ENCODE measurements around the gene PCDHGB7. TPM values are rescaled to one million over a fixed set of nuclear protein-coding genes. Genes with fewer than 3 reads are reported as not detected.
"Not testable (repeated sequence)": the region's sequence is repeated elsewhere in the genome, so short reads cannot be mapped to it uniquely, and the experiment has no call there.

PCDHGB7 gene
- total RNA-seq: not detected

DNA sequence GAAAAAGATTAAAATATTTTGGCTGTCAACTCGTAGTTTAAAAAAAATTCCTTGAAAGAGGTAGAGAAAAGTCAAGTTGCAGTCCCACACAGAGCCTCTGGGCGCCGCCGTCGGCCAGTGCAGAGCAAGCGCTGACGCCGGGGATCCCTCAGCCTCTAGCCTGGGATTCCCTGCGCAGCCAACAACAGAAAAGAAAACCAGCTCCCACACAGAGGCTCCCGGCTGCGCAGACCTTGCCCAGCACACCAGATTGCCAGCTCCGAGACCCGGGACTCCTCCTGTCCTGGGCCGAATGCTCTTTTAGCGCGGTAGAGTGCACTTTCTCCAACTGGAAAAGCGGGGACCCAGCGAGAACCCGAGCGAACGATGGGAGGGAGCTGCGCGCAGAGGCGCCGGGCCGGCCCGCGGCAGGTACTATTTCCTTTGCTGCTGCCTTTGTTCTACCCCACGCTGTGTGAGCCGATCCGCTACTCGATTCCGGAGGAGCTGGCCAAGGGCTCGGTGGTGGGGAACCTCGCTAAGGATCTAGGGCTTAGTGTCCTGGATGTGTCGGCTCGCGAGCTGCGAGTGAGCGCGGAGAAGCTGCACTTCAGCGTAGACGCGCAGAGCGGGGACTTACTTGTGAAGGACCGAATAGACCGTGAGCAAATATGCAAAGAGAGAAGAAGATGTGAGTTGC, at the start of gene PCDHGB7:
Gene PCDHGB7, plus strand, starts transcription at position 184 of the 679 bp plus-strand sequence. Its CDS starts 183 bp downstream, at position 367.
- peaks cover 37% of the 10 kb centered on the region for H3K36me3 Mint-ChIP-seq
- H3K4me1 Mint-ChIP-seq: not testable (repeated sequence)
- peak within 1 kb of the TSS; percentile 18 for H3K27ac Mint-ChIP-seq
- peak within 1 kb of the TSS; percentile 66 for H3K4me3 Mint-ChIP-seq
- H3K27me3 Mint-ChIP-seq: peaks cover 94% of the 10 kb centered on the region
- peaks cover 39% of the 10 kb centered on the region for H3K9me3 Mint-ChIP-seq
- peak; percentile 62 for DNase-seq

DNA sequence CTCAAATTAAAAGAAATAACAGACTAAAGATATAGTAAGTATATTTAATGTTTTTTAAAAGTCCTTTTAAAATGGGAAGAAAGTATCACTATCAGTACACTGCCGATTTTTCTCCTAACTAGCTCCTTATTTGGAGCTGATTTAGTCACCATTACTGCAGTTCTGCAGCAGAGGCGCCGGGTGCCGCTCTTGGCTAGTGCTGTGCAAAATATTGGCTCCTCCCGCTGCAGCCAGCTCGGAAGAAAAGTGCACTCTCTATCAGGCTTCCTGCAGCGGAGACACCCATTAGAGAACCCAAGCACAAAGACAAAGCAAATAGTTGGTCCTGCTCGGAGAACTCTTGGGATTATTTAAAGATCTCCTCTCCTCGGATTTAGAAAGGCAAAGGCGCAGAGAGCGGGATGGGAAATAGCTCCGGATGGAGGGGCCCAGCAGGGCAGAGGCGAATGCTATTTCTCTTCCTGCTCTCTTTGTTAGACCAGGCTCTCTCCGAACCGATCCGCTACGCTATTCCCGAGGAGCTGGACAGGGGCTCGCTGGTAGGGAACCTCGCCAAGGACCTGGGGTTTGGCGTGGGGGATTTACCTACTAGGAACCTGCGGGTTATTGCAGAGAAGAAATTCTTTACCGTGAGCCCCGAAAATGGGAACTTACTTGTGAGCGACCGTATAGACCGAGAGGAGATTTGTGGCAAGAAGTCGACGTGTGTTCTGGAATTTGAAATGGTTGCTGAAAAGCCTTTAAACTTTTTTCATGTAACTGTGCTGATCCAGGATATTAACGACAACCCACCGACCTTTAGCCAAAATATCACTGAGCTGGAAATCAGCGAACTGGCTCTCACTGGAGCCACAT, 47.3 kb upstream of the PCDHGB7 start, which contains the start of gene PCDHGB3:
Gene PCDHGB3, plus strand, starts transcription at position 249 of the 855 bp plus-strand sequence. Its CDS starts 153 bp downstream, at position 402.
- peaks cover 4% of the 10 kb centered on the region for H3K4me1 Mint-ChIP-seq
- peak within 1 kb of the TSS; percentile 60 for H3K4me3 Mint-ChIP-seq
- DNase-seq: no peak
- peaks cover 29% of the 10 kb centered on the region for H3K9me3 Mint-ChIP-seq
- H3K27ac Mint-ChIP-seq: no peak within 1 kb of the TSS
- peaks cover 93% of the 10 kb centered on the region for H3K27me3 Mint-ChIP-seq
- peaks cover 26% of the 10 kb centered on the region for H3K36me3 Mint-ChIP-seq

DNA sequence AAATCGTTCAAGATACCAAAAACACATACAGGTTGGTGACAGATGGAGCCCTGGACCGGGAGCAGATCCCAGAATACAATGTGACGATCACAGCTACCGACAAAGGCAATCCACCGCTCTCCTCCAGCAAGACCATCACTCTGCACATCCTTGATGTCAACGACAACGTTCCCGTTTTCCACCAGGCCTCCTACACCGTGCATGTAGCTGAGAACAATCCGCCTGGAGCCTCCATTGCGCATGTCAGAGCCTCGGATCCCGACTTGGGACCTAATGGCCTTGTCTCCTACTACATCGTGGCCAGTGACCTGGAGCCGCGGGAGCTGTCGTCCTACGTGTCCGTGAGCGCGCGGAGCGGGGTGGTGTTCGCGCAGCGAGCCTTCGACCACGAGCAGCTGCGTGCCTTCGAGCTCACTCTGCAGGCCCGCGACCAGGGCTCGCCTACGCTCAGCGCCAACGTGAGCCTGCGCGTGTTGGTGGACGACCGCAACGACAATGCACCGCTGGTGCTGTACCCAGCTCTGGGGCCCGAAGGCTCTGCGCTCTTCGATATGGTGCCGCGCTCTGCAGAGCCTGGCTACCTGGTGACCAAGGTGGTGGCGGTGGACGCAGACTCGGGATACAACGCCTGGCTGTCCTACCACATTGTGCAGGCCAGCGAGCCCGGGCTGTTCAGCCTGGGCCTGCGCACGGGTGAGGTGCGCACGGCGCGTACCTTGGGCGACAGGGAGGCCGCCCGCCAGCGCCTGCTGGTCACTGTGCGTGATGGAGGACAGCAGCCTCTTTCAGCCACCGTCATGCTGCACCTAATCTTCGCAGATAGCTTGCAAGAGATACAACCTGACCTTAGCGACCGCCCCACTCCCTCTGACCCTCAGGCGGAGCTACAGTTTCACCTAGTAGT, 45.7 kb upstream of the PCDHGB7 start:
- H3K27ac Mint-ChIP-seq: no peak overlapping the region
- no peak for DNase-seq
- peaks cover 4% of the 10 kb centered on the region for H3K4me1 Mint-ChIP-seq
- H3K36me3 Mint-ChIP-seq: peaks cover 20% of the 10 kb centered on the region
- peaks cover 32% of the 10 kb centered on the region for H3K9me3 Mint-ChIP-seq
- no peak overlapping the region for H3K4me3 Mint-ChIP-seq
- peaks cover 90% of the 10 kb centered on the region for H3K27me3 Mint-ChIP-seq

DNA sequence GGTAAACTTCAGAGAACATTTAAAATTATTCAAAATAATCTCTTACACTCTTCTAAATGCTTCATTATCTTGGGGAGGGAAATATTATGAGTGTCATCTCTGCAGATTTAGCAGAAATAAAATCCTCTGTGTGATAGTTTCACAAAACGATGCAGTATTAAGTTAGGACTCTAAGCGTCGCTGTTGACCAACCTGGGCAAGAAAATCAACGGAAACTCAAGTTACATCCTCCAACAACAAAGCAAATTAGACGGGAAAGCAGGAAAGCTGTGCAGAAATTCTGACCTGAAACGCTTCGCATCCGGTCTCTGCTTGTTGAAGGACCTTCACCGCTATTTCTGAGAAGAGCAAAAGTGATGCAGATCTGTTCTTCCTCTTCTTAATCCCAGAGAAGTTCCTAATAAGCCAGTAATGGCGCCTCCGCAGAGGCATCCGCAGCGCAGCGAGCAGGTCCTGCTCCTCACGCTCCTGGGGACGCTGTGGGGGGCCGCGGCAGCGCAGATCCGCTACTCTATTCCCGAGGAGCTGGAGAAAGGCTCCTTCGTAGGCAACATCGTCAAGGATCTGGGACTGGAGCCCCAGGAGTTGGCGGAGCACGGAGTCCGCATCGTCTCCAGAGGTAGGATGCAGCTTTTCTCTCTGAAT, 43.7 kb upstream of the PCDHGB7 start, which contains the start of gene PCDHGA6:
Gene PCDHGA6, plus strand, starts transcription at position 219 of the 645 bp plus-strand sequence. Its CDS starts 193 bp downstream, at position 412.
- H3K9me3 Mint-ChIP-seq: peaks cover 37% of the 10 kb centered on the region
- DNase-seq: no peak
- H3K27ac Mint-ChIP-seq: no peak within 1 kb of the TSS
- H3K4me1 Mint-ChIP-seq: peaks cover 4% of the 10 kb centered on the region
- H3K4me3 Mint-ChIP-seq: no peak within 1 kb of the TSS
- H3K36me3 Mint-ChIP-seq: peaks cover 25% of the 10 kb centered on the region
- peaks cover 86% of the 10 kb centered on the region for H3K27me3 Mint-ChIP-seq

DNA sequence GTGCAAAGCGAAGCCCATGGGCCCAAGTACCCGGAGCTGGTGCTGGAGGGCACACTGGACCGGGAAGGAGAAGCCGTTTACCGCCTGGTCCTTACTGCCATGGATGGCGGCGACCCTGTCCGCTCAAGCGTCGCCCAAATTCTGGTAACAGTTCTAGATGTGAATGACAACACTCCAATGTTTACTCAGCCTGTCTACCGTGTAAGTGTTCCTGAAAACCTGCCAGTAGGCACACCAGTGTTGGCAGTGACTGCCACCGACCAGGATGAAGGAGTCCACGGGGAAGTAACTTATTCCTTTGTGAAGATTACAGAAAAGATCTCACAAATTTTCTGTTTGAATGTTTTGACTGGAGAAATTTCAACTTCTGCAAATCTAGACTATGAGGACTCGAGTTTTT, 42.9 kb upstream of the PCDHGB7 start:
- peaks cover 85% of the 10 kb centered on the region for H3K27me3 Mint-ChIP-seq
- H3K36me3 Mint-ChIP-seq: peaks cover 25% of the 10 kb centered on the region
- H3K4me3 Mint-ChIP-seq: no peak overlapping the region
- peaks cover 4% of the 10 kb centered on the region for H3K4me1 Mint-ChIP-seq
- no peak for DNase-seq
- H3K27ac Mint-ChIP-seq: no peak overlapping the region
- peaks cover 39% of the 10 kb centered on the region for H3K9me3 Mint-ChIP-seq

DNA sequence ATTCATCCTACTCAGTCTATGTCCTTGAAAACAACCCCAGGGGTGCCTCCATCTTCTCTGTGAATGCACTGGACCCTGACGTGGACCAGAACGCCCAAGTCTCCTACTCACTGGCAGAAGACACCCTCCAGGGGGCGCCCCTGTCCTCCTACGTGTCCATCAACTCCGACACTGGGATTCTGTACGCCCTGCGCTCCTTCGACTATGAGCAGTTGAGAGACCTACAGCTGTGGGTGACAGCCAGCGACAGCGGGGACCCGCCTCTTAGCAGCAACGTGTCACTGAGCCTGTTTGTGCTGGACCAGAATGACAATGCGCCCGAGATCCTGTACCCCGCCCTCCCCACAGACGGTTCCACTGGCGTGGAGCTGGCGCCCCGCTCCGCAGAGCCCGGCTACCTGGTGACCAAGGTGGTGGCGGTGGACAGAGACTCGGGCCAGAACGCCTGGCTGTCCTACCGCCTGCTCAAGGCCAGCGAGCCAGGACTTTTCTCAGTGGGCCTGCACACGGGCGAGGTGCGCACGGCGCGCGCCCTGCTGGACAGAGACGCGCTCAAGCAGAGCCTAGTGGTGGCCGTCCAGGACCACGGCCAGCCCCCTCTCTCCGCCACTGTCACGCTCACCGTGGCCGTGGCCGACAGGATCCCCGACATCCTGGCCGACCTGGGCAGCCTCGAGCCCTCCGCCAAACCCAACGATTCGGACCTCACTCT, 41.9 kb upstream of the PCDHGB7 start:
- H3K27me3 Mint-ChIP-seq: peaks cover 85% of the 10 kb centered on the region
- peaks cover 37% of the 10 kb centered on the region for H3K9me3 Mint-ChIP-seq
- peaks cover 23% of the 10 kb centered on the region for H3K36me3 Mint-ChIP-seq
- not testable (repeated sequence) for DNase-seq, H3K27ac Mint-ChIP-seq, H3K4me1 Mint-ChIP-seq, H3K4me3 Mint-ChIP-seq

DNA sequence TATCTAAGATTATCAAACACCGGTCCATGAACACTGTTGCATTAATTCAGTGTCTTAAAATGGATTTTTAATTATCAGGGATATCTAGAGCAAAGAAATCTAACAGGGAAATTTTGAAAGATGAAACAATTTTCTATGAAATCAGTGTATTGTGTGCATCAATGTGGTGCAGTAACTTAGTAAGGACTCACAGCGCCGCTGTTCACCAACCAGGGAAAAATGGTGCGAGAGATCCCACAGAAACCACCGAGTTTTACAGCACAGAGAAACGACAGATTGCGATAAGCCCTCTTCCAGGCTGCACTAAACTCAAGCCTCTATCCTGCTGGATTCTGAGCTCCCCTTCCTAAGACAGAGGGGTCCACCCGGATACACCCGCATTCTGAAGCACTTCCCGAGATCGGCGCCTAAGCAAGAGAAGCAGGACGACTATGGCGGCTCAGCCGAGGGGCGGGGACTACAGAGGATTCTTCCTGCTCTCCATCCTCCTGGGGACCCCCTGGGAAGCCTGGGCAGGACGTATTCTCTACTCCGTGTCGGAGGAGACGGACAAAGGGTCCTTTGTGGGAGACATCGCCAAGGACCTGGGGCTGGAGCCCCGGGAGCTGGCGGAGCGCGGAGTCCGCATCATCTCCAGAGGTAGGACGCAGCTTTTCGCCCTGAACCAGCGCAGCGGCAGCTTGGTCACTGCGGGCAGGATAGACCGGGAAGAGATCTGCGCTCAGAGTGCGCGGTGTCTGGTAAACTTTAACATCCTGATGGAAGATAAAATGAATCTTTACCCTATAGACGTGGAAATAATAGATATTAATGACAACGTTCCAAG, 34.8 kb upstream of the PCDHGB7 start, which contains the start of gene PCDHGA7:
Gene PCDHGA7, plus strand, starts transcription at position 274 of the 826 bp plus-strand sequence. Its CDS starts 158 bp downstream, at position 432.
- Mint-ChIP-seq H3K4me3 (peak within 1 kb of the TSS; percentile 59), H3K4me1 (peaks cover 2% of the 10 kb centered on the region), H3K9me3 (peaks cover 35% of the 10 kb centered on the region), H3K36me3 (peaks cover 2% of the 10 kb centered on the region), H3K27me3 (peaks cover 88% of the 10 kb centered on the region), H3K27ac (no peak within 1 kb of the TSS)
- no peak for DNase-seq

DNA sequence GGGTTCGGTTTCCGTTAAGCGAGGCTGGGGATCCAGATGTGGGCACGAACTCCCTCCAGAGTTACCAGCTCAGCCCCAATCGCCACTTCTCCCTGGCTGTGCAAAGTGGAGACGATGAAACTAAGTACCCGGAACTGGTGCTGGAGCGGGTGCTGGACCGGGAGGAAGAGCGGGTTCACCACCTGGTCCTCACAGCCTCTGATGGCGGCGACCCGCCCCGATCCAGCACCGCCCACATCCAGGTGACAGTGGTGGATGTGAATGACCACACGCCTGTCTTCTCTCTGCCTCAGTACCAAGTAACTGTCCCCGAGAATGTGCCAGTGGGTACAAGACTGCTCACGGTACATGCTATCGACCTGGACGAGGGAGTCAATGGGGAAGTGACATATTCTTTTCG, 34.1 kb upstream of the PCDHGB7 start:
- DNase-seq: no peak
- H3K4me3 Mint-ChIP-seq: no peak overlapping the region
- peaks cover 4% of the 10 kb centered on the region for H3K36me3 Mint-ChIP-seq
- H3K4me1 Mint-ChIP-seq: peaks cover 2% of the 10 kb centered on the region
- H3K9me3 Mint-ChIP-seq: peaks cover 38% of the 10 kb centered on the region
- no peak overlapping the region for H3K27ac Mint-ChIP-seq
- H3K27me3 Mint-ChIP-seq: peaks cover 86% of the 10 kb centered on the region

DNA sequence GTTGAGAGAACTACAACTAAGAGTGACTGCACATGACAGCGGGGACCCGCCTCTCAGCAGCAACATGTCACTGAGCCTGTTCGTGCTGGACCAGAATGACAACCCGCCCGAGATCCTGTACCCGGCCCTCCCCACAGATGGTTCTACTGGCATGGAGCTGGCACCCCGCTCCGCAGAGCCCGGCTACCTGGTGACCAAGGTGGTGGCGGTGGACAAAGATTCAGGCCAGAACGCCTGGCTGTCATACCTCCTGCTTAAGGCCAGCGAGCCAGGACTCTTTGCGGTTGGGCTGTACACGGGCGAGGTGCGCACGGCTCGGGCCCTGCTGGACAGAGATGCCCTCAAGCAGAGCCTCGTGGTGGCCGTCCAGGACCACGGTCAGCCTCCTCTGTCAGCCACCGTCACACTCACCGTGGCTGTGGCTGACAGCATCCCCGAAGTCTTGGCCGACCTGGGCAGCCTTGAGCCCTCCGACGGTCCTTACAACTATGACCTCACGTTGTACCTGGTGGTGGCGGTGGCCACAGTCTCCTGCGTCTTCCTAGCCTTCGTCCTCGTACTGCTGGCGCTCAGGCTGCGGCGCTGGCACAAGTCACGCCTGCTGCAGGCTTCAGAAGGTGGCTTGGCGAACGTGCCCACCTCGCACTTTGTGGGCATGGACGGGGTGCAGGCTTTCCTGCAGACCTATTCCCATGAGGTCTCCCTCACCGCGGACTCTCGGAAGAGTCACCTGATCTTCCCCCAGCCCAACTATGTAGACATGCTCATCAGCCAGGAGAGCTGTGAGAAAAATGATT, 32.8 kb upstream of the PCDHGB7 start:
- peaks cover 2% of the 10 kb centered on the region for H3K4me1 Mint-ChIP-seq
- H3K27ac Mint-ChIP-seq: no peak overlapping the region
- H3K4me3 Mint-ChIP-seq: no peak overlapping the region
- H3K27me3 Mint-ChIP-seq: peaks cover 89% of the 10 kb centered on the region
- no peak for DNase-seq
- H3K9me3 Mint-ChIP-seq: peaks cover 41% of the 10 kb centered on the region
- H3K36me3 Mint-ChIP-seq: peaks cover 13% of the 10 kb centered on the region

DNA sequence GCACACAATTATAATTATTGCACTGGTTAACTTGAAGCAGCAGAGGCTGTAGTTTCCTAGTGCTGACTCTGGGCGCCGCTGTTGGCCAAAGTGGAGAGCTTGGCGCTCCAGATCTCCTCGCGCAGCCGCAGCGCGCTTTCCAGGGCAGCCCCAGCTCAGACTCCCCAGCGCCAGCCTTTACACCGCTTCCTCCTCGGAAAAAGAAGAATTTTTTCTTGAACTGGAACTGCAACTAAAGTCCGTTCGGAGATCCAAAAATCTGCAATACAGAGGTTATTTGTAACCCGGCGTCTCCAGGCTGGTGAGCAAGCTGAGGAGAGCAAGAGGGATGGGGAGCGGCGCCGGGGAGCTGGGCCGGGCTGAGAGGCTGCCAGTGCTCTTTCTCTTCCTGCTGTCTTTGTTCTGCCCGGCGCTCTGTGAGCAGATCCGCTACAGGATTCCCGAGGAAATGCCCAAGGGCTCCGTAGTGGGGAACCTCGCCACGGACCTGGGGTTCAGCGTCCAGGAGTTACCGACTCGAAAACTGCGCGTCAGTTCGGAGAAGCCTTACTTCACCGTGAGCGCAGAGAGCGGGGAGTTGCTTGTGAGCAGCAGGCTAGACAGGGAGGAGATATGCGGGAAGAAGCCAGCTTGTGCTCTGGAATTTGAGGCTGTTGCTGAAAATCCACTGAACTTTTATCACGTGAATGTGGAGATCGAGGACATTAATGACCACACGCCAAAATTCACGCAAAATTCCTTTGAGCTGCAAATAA, 29.7 kb upstream of the PCDHGB7 start, which contains the start of gene PCDHGB4:
Gene PCDHGB4, plus strand, starts transcription at position 142 of the 755 bp plus-strand sequence. Its CDS starts 187 bp downstream, at position 329.
- Mint-ChIP-seq H3K27me3 (peaks cover 85% of the 10 kb centered on the region), H3K36me3 (peaks cover 17% of the 10 kb centered on the region), H3K4me3 (peak within 1 kb of the TSS; percentile 37), H3K9me3 (peaks cover 47% of the 10 kb centered on the region)
- DNase-seq, H3K27ac Mint-ChIP-seq, H3K4me1 Mint-ChIP-seq: not testable (repeated sequence)

DNA sequence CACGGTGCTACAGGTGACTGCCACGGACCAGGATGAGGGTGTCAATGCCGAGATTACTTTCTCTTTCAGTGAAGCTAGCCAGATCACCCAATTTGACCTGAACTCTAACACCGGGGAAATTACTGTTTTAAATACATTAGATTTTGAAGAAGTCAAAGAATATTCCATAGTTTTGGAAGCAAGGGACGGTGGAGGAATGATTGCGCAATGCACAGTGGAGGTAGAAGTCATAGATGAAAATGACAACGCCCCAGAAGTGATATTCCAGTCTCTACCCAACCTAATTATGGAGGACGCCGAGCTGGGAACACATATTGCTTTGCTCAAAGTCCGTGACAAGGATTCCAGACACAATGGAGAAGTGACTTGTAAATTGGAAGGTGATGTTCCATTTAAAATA, 28.8 kb upstream of the PCDHGB7 start:
- Mint-ChIP-seq H3K27ac (no peak overlapping the region), H3K27me3 (peaks cover 84% of the 10 kb centered on the region), H3K9me3 (peaks cover 48% of the 10 kb centered on the region), H3K4me1 (no peaks in the 10 kb centered on the region), H3K36me3 (peaks cover 21% of the 10 kb centered on the region), H3K4me3 (no peak overlapping the region)
- DNase-seq: no peak
